Femur (tissue), 1 donor: ENCODE data around the gene IFT122.
"Not testable (repeated sequence)": the region's sequence is repeated elsewhere in the genome, so short reads cannot be mapped to it uniquely, and the experiment has no call there.

Experiments
- DNase-seq: peaks from one replicate; pipeline ENCODE4 v3.0.0-alpha.2; 2017

The IFT122 gene

DNA sequence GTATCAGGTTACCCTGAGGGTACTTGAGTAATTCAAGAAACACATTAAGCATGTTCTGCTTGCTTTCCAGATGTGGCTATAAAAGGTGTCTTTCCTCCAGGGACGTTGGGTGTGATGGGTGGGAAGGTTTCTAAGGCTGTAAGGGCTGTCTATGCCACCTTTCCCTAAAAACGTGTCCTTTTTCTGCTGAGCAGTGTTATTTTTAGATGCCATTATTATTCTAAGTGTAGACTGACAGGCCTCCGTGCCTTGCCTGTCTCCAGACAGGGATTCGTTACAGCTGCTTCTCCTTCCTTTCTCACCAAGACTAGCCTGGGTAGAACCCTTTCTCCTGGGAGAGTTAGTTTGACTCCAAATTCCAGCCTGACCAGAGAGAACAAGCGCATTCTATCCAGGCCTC, 61.6 kb downstream of the IFT122 start:
- no peak for DNase-seq

DNA sequence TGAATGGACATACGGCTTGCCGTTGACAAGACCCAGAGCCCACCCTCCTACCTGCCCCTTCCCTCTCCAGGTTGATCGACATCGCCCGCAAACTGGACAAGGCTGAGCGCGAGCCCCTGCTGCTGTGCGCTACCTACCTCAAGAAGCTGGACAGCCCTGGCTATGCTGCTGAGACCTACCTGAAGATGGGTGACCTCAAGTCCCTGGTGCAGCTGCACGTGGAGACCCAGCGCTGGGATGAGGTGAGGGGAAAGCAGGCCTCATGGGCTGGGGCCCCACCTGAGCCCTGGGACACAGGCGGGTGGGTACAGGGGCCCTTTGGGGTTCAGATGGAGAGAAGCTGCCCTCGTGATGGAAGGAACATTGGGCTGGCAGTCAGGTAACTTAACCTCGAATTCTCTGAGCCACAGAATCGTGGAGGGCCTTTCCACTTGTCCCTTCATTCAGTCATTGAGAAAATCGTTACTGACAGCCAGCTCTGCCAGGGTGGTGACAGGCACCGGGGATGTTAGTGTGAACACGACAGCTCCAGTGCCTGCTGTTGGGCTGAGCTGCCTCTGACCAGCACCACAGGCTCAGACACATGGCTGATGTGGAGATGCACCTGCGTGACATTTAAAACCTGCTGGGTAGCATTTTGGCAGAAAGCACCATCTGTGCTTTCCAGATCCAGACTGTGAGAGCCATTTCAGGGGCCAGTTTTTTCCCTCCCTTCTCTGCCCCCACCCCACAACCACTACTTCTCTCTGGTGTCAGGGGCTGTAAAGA, 62.8 kb downstream of the IFT122 start:
- DNase-seq = no peak

DNA sequence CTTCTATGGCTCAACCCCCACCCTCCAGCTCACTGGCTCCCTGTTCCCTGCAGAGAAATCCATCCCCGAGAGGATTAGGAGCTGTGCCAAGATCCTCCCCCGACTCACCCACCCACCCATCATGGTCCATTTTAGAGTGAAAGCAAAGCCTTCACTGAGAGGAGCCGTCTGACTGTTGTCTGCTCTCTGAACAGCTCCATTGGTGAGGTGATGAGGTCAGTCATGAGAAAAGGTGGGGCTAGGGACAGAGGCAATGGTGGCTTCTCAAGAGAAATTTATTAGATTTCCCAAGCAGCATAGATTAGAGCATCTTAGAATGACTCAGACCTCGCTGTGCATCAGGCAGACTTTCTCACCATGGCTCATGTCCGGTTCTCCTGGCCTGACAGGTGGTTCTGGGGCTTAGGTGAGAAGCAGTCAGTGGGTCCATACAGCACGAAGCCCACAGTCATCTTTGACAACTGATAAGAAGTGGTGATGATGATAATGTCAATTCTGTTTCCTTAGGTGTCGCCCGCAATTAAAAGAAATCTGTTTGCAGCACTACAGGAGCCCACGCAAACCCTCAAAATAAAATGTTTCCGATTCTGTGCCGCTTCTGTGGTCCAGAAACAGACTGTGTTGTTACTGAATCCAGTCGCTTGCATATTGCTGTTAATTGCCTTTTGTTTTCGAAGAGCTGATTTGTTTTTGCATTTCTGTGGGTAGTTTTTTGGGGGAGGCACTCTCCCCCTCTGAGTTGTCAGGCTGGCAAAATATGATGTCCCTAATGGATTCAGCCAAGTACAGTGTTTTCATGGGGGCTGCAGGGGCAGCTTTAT, 63.7 kb downstream of the IFT122 start:
- no peak for DNase-seq

DNA sequence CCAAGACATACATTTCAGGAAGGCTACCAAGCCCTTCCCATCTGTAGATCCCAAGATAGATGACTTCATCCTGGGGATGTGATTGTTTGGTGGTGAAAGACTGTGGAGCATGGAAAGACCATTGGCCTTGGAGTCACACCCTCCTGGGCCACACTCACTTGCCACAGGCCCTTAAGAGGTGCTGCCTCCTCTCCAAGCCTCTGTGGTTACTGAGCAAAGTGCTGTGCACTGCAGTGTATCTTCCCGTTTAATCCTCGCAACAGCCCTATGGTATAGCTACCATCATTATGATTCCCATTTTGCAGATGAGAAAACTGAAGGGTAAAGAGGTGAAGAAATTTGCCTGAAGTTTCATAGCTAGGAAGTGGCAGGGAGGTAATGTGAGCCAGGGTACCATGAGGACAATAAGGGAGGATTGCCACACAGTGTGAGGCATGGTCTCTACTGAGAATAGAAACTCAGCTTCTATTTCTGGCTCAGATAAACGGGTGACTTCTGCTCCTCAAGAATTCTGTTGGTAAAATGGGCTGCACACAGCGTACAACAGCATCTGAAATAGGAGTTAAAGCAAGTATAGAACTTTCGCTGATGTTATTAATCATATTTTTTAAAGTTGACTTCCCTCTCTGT, 64.6 kb downstream of the IFT122 start:
- no peak for DNase-seq

DNA sequence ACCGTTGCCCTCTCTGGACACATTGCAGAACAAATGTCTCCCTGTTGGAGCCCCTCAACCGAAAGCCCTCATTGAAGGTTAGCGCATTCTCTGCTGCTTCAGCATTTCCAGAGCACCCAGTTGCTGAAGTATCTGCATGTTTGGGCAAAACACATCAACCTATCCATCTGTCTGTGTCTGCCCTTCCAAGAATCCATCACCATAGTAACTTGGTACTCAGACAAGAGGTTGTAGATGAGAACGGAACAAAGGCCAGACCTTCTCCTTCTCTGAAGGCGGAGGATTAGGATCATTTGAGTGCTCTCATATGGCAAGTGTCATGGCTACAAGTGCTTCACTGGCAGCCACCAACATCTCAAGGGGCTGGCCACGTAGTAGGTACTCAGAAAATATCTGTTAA, 65.3 kb downstream of the IFT122 start:
- no peak for DNase-seq

DNA sequence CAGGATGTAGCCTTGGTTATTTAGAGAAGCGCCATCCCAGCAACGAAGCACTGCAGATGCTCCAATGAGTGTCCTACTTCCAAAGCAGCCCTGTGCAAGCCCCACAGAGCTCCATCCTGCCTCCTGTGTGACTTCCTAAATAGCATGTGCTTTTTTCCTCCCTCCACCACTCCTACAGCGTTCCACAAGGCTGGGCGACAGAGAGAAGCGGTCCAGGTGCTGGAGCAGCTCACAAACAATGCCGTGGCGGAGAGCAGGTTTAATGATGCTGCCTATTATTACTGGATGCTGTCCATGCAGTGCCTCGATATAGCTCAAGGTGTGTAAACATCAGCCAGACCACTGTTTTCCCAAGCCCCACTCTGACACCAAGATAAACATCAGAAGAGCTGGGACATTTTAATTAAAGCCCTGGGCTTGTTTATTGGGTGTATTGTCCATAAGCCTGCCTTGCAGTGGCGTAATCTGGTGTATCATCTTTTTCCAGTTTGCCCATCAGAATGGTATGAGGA, 66.3 kb downstream of the IFT122 start:
- DNase-seq = no peak

DNA sequence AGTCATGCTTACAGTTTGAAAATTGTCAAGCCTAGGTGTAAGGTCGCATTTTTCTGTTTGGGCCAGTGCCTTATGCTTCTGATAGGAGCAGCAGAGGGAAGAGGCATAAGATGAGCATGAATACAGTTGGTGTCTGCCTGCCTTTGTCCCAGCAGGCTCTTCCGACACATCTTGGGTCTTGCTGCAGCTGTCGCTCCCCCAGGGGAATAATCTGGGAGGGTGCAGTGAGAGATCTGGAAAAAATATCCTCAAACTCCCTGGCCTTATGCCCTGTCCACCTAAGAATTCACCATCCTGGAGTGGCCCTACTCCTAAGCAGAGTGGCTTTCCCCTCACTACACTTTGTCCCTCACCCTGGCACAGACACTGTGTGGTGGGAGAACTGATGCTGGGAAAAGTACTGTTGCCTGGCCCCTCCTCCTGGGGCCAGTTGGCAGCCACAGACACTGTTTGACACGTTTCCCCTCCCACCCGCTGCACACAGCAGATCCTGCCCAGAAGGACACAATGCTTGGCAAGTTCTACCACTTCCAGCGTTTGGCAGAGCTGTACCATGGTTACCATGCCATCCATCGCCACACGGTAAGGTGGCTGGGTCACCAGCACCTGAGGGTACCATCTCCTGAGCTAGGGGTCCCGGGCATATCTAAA, 67.3 kb downstream of the IFT122 start:
- DNase-seq = no peak

DNA sequence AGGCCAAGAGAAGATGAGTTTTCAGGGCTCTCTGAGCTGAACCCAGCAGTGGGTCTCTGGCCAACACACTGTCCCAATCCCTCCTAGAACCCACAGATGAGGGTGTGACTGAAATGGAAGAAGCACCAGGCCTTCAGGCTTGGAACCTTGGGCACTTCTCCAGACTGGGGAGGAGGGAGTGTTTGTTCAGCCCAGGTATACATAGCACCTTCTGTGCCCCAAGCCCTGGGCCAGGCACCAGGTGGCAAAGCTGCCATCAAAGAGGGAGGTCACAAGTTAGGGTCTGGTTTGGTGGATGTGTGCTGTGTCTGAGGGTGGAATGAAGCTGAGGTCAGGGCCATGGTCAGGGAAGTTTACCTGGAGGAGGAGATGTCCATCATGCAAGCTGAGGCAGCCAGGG, 72.6 kb downstream of the IFT122 start:
- no peak for DNase-seq

DNA sequence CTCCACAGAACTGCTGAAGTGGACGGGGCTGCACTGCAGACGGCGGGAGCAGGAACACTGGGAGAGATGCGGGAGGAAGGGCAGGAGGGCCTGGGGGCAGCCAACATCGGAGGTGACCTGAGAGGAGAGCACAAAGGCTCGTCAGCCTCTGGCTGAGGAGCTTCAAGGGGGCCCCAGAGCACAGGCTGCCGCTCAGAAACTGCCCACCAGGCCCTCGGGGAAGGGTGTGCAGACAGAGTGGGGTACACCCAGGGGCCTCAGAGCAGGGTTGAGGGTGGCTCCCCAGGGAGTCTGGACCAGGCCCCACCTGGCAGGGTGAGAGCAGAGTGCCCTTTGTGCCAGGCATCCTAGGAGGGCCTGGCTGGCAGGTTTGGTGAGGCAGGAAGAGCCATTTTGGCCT, 73.7 kb downstream of the IFT122 start:
- DNase-seq = no peak

DNA sequence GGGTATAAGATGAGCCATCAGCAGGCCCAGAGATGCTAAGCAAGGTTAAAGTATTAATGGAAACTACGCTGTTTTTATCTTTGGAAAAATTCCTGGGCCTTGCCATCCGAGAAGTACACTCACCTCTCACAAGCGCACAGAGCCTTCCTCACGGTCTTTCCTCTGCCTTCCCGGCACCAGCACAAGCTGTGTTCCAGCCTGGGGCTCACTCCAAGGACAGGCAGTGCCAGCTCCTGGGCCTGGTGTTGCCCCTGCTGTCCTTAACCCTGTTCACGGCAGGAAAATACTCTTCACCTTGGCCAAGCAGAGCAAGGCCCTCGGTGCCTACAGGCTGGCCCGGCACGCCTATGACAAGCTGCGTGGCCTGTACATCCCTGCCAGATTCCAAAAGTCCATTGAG, 74.1 kb downstream of the IFT122 start:
- no peak for DNase-seq

DNA sequence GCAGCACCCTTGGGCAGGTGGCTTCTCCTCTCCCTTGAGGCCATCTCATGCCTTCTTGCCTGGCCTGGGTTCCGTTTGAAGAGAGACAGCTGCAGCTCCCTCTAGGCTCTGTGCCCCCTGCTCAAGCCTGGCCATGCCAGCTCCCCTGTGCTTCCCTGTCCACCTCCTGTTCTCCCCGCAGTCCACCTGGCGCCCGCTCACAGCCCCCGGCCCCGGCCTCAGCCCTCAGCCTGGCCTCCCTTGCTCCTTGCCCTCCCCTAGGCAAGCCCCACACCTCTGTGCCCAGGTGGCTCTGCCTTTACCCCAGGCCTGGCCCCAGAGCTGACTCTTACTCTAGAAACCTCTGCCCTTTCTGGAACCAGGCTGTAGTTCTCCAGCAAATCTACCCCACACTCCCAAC, 74.5 kb downstream of the IFT122 start:
- DNase-seq = no peak

DNA sequence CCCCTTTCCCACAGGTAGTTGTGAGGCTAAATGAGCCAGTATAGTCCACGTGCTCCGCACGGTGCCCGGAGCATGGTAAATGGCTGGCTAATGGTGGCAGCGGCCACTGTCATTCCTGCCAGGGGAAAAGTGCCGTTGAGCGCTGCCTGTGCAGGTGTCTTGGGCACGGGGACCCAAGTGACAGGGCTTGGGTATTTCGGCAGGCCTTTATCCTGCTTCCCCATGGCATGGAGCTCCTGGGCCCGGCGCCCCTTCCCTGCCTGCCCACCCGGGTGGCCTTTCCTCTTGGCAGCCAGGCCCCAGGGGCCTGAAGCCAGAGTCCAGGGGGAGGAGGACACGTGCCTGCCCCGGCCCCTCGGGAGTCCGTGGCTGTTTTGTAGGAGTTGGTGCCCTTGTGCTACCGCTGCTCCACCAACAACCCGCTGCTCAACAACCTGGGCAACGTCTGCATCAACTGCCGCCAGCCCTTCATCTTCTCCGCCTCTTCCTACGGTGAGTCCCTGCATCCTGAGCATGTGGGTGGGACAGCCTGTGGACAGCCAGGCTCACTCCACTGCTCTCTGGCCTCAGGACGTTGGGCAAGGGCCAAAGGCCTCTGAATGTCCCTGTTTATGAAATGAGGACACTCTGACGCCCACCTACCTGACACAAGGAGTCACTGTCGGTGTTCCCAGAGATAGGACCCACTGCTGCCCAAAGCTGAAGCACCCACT, 75.2 kb downstream of the IFT122 start:
- DNase-seq = not testable (repeated sequence)

DNA sequence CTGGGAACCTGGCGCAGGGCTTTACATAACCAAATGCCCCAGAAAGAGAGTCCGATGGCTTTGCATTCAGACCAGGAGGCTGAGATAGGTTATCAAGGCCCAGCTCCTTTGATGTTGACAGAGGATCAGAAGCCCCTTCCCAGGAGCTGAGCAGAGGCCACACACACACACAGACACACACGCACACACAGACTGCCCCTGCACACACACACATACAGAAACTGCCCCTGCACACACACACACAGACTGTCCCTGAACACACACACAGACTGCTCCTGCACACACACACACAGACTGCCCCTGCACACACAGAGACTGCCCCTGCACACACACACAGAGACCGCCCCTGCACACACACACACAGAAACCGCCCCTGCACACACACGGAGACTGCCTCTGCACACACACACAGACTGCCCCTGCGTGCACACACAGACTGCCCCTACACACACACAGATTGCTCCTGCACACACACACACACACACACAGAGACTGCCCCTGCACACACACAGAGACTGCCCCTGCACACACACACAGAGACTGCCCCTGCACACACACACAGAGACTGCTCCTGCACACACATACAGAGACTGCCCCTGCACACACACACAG, 75.9 kb downstream of the IFT122 start:
- DNase-seq = not testable (repeated sequence)

DNA sequence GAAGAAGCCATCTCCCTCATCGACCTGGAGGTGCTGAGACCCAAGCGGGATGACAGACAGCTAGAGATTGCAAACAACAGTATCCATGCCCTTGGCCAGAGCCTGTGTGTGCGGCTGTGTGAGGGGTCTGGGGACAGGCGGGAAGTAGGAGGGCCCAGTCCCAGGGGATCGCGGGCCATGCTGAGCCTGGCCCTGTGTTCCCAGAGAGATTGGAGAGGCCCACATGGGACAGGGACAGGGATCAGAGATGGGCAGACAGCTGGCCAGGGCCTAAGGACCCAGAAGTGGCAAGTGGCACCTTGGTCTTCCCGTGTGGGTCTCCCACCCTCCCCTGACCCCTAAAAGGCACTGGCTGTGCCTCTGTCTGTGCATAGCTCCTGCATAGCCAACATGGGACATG, 77.5 kb downstream of the IFT122 start:
- no peak for DNase-seq

DNA sequence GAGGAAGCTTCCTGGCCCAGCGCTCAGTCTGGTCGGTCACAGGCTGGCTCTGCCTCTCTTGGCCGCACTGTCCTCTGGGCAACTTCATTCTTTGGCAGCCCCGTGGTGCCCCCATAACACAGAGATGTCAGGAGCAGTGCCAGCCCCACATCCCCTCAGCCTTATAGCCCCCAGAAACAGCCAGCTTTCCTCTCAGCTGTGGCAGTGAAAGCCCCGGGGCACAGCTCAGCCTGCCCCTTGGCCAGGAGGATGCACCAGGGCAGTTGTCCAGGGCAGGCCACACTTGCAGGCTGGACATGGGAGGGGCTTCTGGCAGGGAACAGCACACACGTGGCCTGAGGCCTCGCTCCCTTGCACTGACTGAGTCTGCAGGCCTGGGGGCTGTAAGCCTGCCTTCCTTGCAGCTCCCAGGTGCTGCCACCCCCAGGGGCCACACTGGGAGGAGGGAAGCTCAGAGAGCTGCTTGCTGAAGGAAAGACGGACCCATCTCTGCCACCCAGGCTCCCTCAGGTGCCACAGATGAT, 78.1 kb downstream of the IFT122 start:
- no peak for DNase-seq

DNA sequence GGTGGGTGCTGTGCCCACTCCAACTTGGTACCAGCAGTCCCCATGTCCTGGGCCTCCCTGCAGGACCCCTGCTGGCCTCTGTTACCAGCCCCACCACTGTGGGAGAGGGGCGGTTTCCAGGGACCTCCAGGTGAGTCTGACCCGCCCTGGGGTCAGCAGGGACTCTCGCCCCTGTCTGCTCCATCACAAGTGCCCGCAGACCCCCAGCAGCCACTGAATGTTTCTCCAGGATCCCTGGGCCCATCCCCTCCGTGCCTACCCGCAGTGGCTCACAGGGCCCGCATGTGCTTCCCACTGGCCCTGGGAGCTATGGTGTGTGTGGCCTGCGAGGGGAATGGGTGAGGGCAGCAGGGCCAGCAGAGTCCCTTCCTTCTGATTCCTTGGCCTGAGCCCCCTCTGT, 78.6 kb downstream of the IFT122 start:
- DNase-seq = no peak

DNA sequence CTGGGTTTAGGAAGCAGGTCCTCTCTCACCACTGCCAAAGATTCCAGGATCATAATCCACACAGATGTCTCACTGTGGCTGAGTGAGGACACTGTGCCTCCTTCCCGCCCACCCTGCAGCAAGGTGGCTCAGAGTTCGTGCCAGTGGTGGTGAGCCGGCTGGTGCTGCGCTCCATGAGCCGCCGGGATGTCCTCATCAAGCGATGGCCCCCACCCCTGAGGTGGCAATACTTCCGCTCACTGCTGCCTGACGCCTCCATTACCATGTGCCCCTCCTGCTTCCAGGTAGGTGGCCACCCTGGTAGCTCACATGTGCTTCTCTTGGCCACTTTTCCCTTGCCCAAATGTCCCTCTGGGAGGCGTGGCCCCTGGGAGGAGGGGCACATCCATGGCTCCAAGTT, 79.4 kb downstream of the IFT122 start:
- no peak for DNase-seq

DNA sequence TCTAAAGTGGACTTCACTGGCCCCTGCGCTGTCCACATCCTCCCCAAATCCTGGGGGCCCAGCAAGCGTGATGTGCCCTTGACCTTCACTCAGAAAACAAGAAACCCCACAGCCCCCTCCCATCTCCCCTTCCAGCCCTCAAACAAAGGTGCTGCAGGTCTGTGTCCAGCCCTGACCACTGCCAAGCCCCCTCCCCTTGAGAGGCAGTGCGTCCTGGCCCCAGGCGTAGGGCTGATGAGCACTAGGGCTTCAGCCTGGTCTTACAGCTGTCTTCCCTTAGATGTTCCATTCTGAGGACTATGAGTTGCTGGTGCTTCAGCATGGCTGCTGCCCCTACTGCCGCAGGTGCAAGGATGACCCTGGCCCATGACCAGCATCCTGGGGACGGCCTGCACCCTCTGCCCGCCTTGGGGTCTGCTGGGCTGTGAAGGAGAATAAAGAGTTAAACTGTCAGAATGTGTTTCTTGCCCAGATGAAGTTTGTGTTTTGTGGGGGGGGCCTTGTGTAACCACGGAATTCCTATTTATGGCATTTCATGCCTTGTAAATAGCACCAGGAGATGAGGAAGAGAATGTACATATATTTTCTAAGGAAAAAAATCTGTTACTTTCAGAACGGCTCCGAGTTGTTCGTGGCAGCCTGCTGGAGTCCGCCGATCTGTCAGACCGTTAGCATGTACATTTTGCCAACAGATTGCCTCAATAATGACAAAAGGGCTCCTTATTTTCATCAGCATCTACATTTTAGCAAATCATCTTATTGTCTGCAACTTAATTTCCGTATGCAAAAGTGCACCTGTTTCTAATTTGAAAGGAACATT, 80.1 kb downstream of the IFT122 start:
- no peak for DNase-seq

DNA sequence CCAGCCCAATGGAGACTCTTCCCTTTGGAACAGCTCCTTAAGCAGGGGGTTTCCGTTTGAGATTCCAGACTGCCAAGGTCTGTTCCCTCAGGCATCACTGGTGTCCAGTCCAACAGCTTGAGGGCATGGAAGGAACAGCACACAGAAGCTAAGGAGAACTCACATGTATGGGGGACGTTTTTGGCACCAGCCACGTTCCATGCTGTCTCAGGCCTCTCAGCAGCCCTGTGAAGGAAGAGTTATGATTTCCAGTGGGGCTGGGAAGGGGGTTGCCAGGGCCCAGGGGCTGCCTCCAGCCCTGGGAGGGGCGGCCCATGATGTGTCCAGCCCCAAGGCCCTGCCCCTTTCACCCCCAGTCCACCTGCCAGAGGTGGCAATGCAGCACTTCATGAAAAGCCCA, 80.9 kb downstream of the IFT122 start:
- no peak for DNase-seq

DNA sequence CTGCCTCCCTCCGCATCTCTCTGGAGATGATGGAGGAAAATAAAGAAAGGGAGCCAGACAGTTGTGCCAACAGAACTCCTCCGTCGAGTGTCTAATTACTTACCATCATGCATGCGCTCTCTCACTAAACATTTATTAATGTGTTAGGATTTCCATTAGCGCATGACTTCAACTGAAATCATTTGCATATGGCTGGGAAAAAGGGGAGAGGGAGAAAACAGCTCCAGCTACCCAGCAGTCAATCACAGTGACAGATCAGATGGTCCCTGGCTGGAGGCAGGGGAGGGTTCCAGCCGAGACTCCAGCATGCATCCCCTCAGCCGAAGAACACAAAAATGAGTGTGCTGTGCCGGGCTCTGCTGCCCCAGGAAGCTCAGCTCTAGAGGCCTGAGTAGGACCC, 81.6 kb downstream of the IFT122 start:
- no peak for DNase-seq

DNA sequence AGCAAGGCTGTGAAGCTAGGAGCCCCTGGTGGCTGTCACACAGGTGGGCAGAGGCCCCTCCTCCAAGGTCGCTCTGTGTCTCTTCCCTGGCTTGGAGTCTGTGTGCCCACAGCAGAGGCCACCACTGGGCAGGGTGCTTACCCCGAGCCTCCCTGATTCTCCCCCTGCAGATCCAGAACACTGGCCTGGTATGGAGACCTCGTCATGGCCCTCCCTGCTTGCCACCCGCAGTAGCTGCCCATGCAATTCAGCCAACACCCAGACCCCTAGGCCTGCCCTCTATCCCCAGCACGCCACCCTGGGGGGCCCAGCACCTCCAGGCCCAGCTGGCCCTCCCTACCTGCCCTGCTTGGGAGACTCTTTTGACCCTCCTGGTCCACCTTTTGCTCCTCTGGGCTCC, 82.9 kb downstream of the IFT122 start:
- no peak for DNase-seq
